Measurements from ENCODE around the gene LARP1. TPM values are rescaled to one million over a fixed set of nuclear protein-coding genes. Genes with fewer than 3 reads are reported as not detected.
A peak's percentile ranks its signal among the peaks of the same experiment; 100 is the strongest.

Gene LARP1
- total and polyA plus RNA-seq, 9 of the 15 experiments (the other 6 are each of a cell fraction or from before 2014, with no cell fraction given): 22.6 to 300 (median 92.0) TPM

DNA sequence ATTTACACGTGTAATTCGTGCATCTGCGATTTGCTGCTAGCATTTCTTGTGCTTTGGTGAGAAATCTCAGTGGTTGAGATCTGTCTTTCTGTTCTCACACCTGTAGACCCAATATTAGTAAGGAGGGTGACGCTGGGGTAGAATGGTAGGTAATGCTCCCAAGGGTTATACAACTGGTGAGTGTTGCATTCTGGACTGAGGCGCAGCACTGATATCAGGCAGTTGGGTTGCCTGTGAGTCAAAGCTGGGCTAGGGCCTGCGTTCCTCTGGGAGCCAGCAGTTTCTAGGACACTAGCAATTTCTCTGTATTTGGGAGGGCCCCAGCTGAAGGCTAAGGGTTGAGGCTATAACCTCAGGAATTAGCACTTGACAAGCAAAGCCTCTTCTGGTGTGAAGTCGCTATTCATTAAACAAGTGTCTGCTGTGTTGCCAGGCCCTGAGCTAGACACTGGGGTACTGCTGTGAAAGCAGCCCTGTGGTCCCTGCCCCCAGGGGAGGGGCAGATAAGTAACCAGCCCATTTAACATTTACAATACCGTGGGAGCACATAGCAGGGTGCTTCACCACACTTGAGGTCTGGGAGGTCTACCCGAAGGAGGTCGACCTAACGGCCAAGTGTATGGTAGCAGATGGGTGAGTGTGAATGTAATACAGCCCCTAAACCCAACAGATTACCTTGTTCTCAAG lies 28.7 kb downstream of the LARP1 start:
- in situ Hi-C loops (cut with MboI): no loop called here
- Histone ChIP-seq H3K27me3 (ENCODE audit: control insufficient read depth in 2 of 2, insufficient read depth in 2 of 2, low read length in 2 of 2) (no peaks in the 10 kb centered on the region), H4K20me1 (replicated peaks; ENCODE audit: control insufficient read depth, insufficient read depth, low read length) (peaks cover 71% of the 10 kb centered on the region), H3K9ac (ENCODE audit: insufficient read depth in 1 of 2, low read depth in 2 of 2, low read length in 2 of 2) (peak overlapping the region in 1 of 2 experiments; percentile 15; a peak in 1 of 4 replicates), H3K4me2 (ENCODE audit: insufficient read depth, low read length) (peak overlapping the region; percentile 35), H3K9me1 (ENCODE audit: control insufficient read depth, insufficient read depth, low read length) (peaks cover 9% of the 10 kb centered on the region), H3K79me2 (ENCODE audit: control insufficient read depth, insufficient read depth, low read length) (peaks cover 99% of the 10 kb centered on the region), H2AFZ (ENCODE audit: low read depth, low read length) (no peak overlapping the region), H3K4me1 (replicated peaks in 1 of 2; ENCODE audit: control insufficient read depth in 2 of 2, insufficient read depth in 2 of 2, low read length in 2 of 2) (peaks cover 38 to 64% of the 10 kb centered on the region in 2 experiments), H3K27ac (ENCODE audit: extremely low read depth, low read depth, low read length) (peak overlapping the region; percentile 52; the same call in 2 of the 3 replicates), H3K36me3 (ENCODE audit: control insufficient read depth, insufficient read depth, low read length) (peaks cover 63% of the 10 kb centered on the region; the same call in 2 of the 3 replicates), H3K4me3 (no peak overlapping the region), H3K9me3 (replicated peaks; ENCODE audit: control insufficient read depth, insufficient read depth, low read depth, low read length) (no peaks in the 10 kb centered on the region)
- ATAC-seq: peak; percentile 55
- intact Hi-C loops (cut with micrococcal nuclease): loop anchor here (10.0 kb wide), 1 partner anchor 129 kb away; no protein-coding TSS in a partner anchor
- 48% methylated on average over 11 of the region's 11 CpGs for WGBS (ENCODE audit: insufficient coverage, low coverage, missing lambda C conversion rate)
- ChIA-PET POLR2A (interaction anchor here (0.5 to 1.3 kb wide), 11 partner anchors 9 to 131 kb away, joined by 3 to 5 read pairs (median 3); no protein-coding TSS in a partner anchor), CTCF (ENCODE audit: low intra/inter-chr PET ratio) (no interaction called here)
- no TSS peak for BruUV-seq (replicated peaks)
- TF ChIP-seq GABPA (tag; conservative IDR thresholded peaks at IDR 0.05; ENCODE audit: low read depth): no peak
- TF ChIP-seq ZNF780A (CRISPR knock-in tag; IDR thresholded peaks at IDR 0.05): no peak
- peak; percentile 37; the same call in 1 of the 2 replicates for TF ChIP-seq POLR2AphosphoS2 (IDR thresholded peaks at IDR 0.05; ENCODE audit: low read length)
- FAIRE-seq: no peak
- DNase-seq (ENCODE audit: extremely low read depth in 1 of 4, low spot score in 3 of 4): peak in 2 of 4 experiments; percentile 33 to 50

DNA sequence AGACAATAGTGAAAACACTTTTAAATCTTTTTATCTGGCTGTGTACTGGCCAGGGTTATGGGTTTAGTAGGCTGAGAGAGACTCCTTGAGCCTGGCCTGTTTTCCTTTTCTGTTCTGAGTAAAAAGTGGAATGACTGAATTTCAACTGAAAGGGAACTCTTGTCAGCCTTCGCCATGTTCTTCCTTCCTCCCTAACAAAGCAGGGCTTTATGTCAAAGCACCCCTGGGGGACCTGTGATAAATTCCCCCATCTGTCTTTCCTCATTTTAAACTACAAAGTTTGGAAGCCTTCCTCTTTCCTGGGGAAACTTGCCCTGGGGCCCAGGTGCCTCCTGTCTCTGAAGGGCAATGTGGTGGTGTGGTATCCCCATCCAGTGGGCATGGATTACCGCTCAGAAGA lies 29.7 kb downstream of the LARP1 start:
- CTCF ChIA-PET (ENCODE audit: low intra/inter-chr PET ratio): no interaction called here
- Histone ChIP-seq H3K27ac (ENCODE audit: extremely low read depth, low read depth, low read length) (peak overlapping the region; percentile 52; the same call in 2 of the 3 replicates), H3K4me3 (no peak overlapping the region), H3K9ac (ENCODE audit: insufficient read depth in 1 of 2, low read depth in 2 of 2, low read length in 2 of 2) (peak overlapping the region in 1 of 2 experiments; percentile 66; a peak in 1 of 4 replicates), H3K27me3 (ENCODE audit: control insufficient read depth in 2 of 2, insufficient read depth in 2 of 2, low read length in 2 of 2) (no peaks in the 10 kb centered on the region), H3K9me3 (replicated peaks; ENCODE audit: control insufficient read depth, insufficient read depth, low read depth, low read length) (no peaks in the 10 kb centered on the region), H3K4me2 (ENCODE audit: insufficient read depth, low read length) (no peak overlapping the region; the same call in 1 of the 2 replicates), H3K36me3 (ENCODE audit: control insufficient read depth, insufficient read depth, low read length) (peaks cover 62% of the 10 kb centered on the region; the same call in 2 of the 3 replicates), H3K79me2 (ENCODE audit: control insufficient read depth, insufficient read depth, low read length) (peaks cover 97% of the 10 kb centered on the region), H3K4me1 (replicated peaks in 1 of 2; ENCODE audit: control insufficient read depth in 2 of 2, insufficient read depth in 2 of 2, low read length in 2 of 2) (peaks cover 35 to 64% of the 10 kb centered on the region in 2 experiments), H4K20me1 (replicated peaks; ENCODE audit: control insufficient read depth, insufficient read depth, low read length) (peaks cover 70% of the 10 kb centered on the region), H3K9me1 (ENCODE audit: control insufficient read depth, insufficient read depth, low read length) (peaks cover 9% of the 10 kb centered on the region), H2AFZ (ENCODE audit: low read depth, low read length) (no peak overlapping the region)
- no peak for FAIRE-seq
- POLR2A ChIA-PET: interaction anchor here (0.7 to 2.2 kb wide), 7 partner anchors 8 to 132 kb away, joined by 3 to 5 read pairs (median 3); no protein-coding TSS in a partner anchor
- in situ Hi-C loops (cut with MboI): no loop called here
- no peak for DNase-seq (ENCODE audit: extremely low read depth in 1 of 4, low spot score in 3 of 4)
- ATAC-seq: no peak
- no peak for TF ChIP-seq ZNF431 (CRISPR knock-in tag; IDR thresholded peaks at IDR 0.05)
- TF ChIP-seq ZBTB1 (CRISPR knock-in tag; IDR thresholded peaks at IDR 0.05; ENCODE audit: borderline replicate concordance, low read depth): no peak
- TF ChIP-seq NR2C2 (CRISPR knock-in tag; IDR thresholded peaks at IDR 0.05): no peak
- no peak for TF ChIP-seq NR2C2 (tag; IDR thresholded peaks at IDR 0.05)
- no peak for TF ChIP-seq ZNF644 (tag; IDR thresholded peaks at IDR 0.05; ENCODE audit: low read depth)
- TF ChIP-seq SPI1 (IDR thresholded peaks at IDR 0.05; ENCODE audit: borderline replicate concordance, low read depth, low read length): 0 out of 2 replicates have a peak, but pooled peaks have one; percentile 17
- TF ChIP-seq, protein P1, sequence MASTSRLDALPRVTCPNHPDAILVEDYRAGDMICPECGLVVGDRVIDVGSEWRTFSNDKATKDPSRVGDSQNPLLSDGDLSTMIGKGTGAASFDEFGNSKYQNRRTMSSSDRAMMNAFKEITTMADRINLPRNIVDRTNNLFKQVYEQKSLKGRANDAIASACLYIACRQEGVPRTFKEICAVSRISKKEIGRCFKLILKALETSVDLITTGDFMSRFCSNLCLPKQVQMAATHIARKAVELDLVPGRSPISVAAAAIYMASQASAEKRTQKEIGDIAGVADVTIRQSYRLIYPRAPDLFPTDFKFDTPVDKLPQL (IDR thresholded peaks at IDR 0.05; ENCODE audit: extremely low read depth, insufficient read length): no peak
- no peak for TF ChIP-seq PTTG1 (tag; IDR thresholded peaks at IDR 0.05; ENCODE audit: low read depth)
- TF ChIP-seq ZNF253 (CRISPR knock-in tag; conservative IDR thresholded peaks at IDR 0.05): no peak
- no peak for TF ChIP-seq CBFB (CRISPR knock-in tag; IDR thresholded peaks at IDR 0.05)
- intact Hi-C loops (cut with micrococcal nuclease): loop anchor here (10.0 kb wide), 1 partner anchor 130 kb away; no protein-coding TSS in a partner anchor
- 82% methylated on average over 2 of the region's 2 CpGs for WGBS (ENCODE audit: insufficient coverage, low coverage, missing lambda C conversion rate)
- no TSS peak for BruUV-seq (replicated peaks)
